Spleen (tissue), 11 donors: Measurements from ENCODE around the gene ZDHHC11B. TPM values are rescaled to one million over a fixed set of nuclear protein-coding genes. Genes with fewer than 3 reads are reported as not detected.
"Not testable (repeated sequence)": the region's sequence is repeated elsewhere in the genome, so short reads cannot be mapped to it uniquely, and the experiment has no call there.

Source experiments
- DNase-seq: peaks from one replicate; pipeline ENCODE4 v3.0.0-alpha.2; 2020
- H3K27ac ChIP-seq, 8 donors: fragments of 200-600 bp; sonication (generic) in 7 of 8; 1 replicate in 4 of 8; 2 replicates in 4 of 8; pipeline versions ENCODE4 v1.5.0 to v1.8.0; 2016 to 2021; ENCODE audit warnings: inconsistent platforms in 4 of 8, mild to moderate bottlenecking in 4 of 8, moderate library complexity in 1 of 8
- H3K27me3 ChIP-seq, 7 donors: fragments of 200-600 bp; sonication (generic) in 6 of 7; replicated peaks in 1 of 7; 1 replicate in 4 of 7; 2 replicates in 3 of 7; pipeline versions ENCODE4 v1.5.0 to v1.8.0; 2016 to 2021; ENCODE audit warnings: inconsistent platforms in 3 of 7, mild to moderate bottlenecking in 1 of 7
- H3K36me3 ChIP-seq, 6 donors: fragments of 200-600 bp; sonication (generic) in 5 of 6; 1 replicate in 4 of 6; 2 replicates in 2 of 6; pipeline versions ENCODE4 v1.5.0 to v1.8.0; 2016 to 2021; ENCODE audit warnings: inconsistent platforms in 2 of 6
- H3K4me1 ChIP-seq, 6 donors: fragments of 200-600 bp; sonication (generic) in 5 of 6; 1 replicate in 3 of 6; 2 replicates in 3 of 6; pipeline versions ENCODE4 v1.5.0 to v1.8.0; 2016 to 2021; ENCODE audit warnings: inconsistent platforms in 3 of 6
- H3K4me3 ChIP-seq, 8 donors: fragments of 200-600 bp; sonication (generic) in 7 of 8; 1 replicate in 4 of 8; 2 replicates in 4 of 8; pipeline versions ENCODE4 v1.5.0 to v1.8.0; 2016 to 2021; ENCODE audit warnings: inconsistent platforms in 4 of 8, mild to moderate bottlenecking in 4 of 8, moderate library complexity in 2 of 8
- H3K9me3 ChIP-seq, 8 donors: fragments of 200-600 bp; sonication (generic) in 7 of 8; 1 replicate in 4 of 8; 2 replicates in 4 of 8; pipeline versions ENCODE4 v1.5.0 to v1.8.0; 2016 to 2021; ENCODE audit warnings: inconsistent platforms in 4 of 8
- POLR2AphosphoS5 ChIP-seq, 3 donors: sonication (generic); formaldehyde crosslinking; IDR thresholded peaks; one replicate each; pipeline ENCODE4 v1.5.1; 2017; ENCODE audit warnings: antibody characterized with exemption in 3 of 3
- WGBS, 5 donors: extraction: QIAGEN DNeasy Blood & Tissue Kit in 3 of 5; methylation state at CpG; one replicate each; pipeline versions ENCODE4 v1.1.5 to v1.1.7; 2013 to 2018; 5-methylcytosine and 5-hydroxymethylcytosine counted together
- intact Hi-C: fragments of 100-400 bp; cut with DNase I; formaldehyde crosslinking; loops from one replicate; pipeline ENCODE4 v1.15.0; 2023; ENCODE audit warnings: low total_unique reads
- polyA plus RNA-seq, 3 donors: library from polyadenylated mRNA; stranded (reverse); fragments of 200-250 nt; gene quantifications; one replicate each; pipeline ENCODE4 v1.2.1, GENCODE V29; 2013
- total RNA-seq, 7 donors: library from RNA; depleted of rRNA in 3 of 7; stranded (reverse); fragments of >200 nt in 3 of 7; fragmentation: NEBNext Ultra II Directional in 4 of 7; extraction: Animal tissue kit (Norgen Biotek cat#: 25700) in 4 of 7; gene quantifications; one replicate each; pipeline versions ENCODE4 v1.1.0 to v1.2.1, GENCODE V29; 2016 to 2021
- TF ChIP-seq, protein P1 (sequence below), 11 experiments: fragments of 200-600 bp in 7 of 11; fragments of 450-650 bp in 4 of 11; sonication (generic) in 4 of 11; IDR thresholded peaks in 8 of 11; conservative IDR thresholded peaks in 3 of 11; 1 replicate in 7 of 11; 2 replicates in 4 of 11; pipeline versions ENCODE4 v1.4.0 to v1.8.0; 2016 to 2021; ENCODE audit warnings: antibody characterized with exemption in 11 of 11, inconsistent platforms in 4 of 11, mild to moderate bottlenecking in 1 of 11
- donor health status: healthy with polysubstance abuse.
- donor health status: DM: no; HTN: no; CAD: no; lungs with moderate emphysema.
- donor health status: DM: no; HTN: no; CAD: no.
- donor health status: Bipolar disorder and iron deficiency.
- donor health status: healthy.
- donor health status: DM: no; HTN: no; CAD: no.
- donor health status: DM: yes; HTN: yes; CAD: no.

Gene ZDHHC11B
- total and polyA plus RNA-seq, 10 donors = 0.97 to 74.3 (median 4.7) TPM

DNA sequence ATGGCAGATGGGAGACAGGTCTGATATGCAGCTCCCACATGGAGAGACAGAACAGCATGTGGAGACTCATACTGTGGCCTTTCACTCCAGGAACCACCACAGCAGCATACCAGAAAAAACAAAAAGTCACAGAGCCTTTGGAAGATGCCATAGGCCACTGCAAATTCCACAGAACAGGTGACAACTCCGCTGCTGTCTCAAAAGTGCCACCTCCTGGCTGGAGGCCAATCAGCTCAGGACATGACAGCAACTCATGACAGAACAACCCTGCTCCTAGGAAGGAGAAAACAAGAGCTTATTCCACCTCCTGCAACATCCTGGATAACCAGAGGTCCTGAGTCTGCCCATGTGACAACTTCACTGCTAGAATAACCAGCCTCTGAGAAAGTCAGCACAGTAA lies 50.4 kb downstream of the ZDHHC11B start:
- H3K4me1 ChIP-seq = not testable (repeated sequence)
- WGBS, 5 donors = 41 to 100% methylated on average over 1 of the region's 1 CpG; no CpG with 5 or more reads in 3 of the 5 donors
- peaks cover 0 to 20% (median 0%) of the 10 kb centered on the region in 6 donors for H3K36me3 ChIP-seq

DNA sequence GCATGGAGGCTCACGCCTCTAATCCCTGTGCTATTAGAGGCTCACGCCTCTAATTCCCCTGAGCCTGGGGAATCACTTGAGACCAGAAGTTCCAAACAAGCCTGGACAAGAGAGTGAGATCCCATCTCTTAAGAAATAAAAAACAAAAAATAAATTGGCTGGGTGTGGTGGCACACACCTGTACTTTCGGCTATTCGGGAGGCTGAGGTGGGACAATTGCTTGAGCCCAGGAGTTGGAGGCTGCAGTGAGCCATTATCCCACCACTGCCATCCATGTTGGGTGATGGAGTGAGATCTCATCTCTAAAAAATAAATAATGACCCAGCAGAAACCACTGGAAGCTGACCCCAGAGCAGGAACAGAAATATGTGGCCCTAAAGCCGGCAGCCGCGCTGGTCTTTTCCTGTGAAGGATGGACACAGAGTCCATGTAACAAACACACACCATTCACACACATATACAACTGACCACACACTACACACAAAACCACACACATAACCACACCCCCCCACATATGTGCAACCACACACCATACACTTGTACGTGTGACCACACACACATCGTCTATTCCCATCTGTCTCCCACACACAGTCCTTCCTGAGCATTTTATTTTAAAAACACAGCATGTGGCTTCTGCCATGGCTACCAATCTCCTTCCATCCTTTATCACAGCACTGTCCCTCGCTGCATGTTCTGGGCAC lies 51.6 kb downstream of the ZDHHC11B start:
- H3K27ac ChIP-seq, H3K9me3 ChIP-seq, H3K27me3 ChIP-seq, H3K4me1 ChIP-seq, H3K4me3 ChIP-seq, DNase-seq, intact Hi-C loops: not testable (repeated sequence)
- 83 to 90% (median 88%) methylated on average over 7 to 10 of the region's 10 CpGs for WGBS, 5 donors
- peaks cover 0 to 20% (median 0%) of the 10 kb centered on the region in 6 donors for H3K36me3 ChIP-seq

More for the DNA sequence above, 50.4 kb downstream of the ZDHHC11B start:
- H3K9me3 ChIP-seq, H3K27me3 ChIP-seq, DNase-seq, H3K4me3 ChIP-seq, H3K27ac ChIP-seq, intact Hi-C loops: not testable (repeated sequence)

- DNase-seq, intact Hi-C loops: not testable (repeated sequence)
- 52 to 93% (median 85%) methylated on average over 3 to 5 of the region's 7 CpGs for WGBS, 5 donors
Measured at GRCh38 chr5:729225-729624, 55.3 kb downstream of the ZDHHC11B start.

GRCh38 chr5:727087-727486 lies 57.4 kb downstream of the ZDHHC11B start:
- H3K4me3 ChIP-seq, H3K36me3 ChIP-seq, H3K9me3 ChIP-seq, DNase-seq, intact Hi-C loops, H3K27ac ChIP-seq, H3K27me3 ChIP-seq, H3K4me1 ChIP-seq: not testable (repeated sequence)
- WGBS, 5 donors = 26 to 77% (median 43%) methylated on average over 4 to 8 of the region's 9 CpGs

More at GRCh38 chr5:729225-729624, 55.3 kb downstream of the ZDHHC11B start:
- peaks cover 0 to 20% (median 0%) of the 10 kb centered on the region in 6 donors for H3K36me3 ChIP-seq
- not testable (repeated sequence) for H3K27me3 ChIP-seq, H3K4me3 ChIP-seq, H3K4me1 ChIP-seq, H3K27ac ChIP-seq, H3K9me3 ChIP-seq

- H3K4me3 ChIP-seq, DNase-seq, intact Hi-C loops, H3K36me3 ChIP-seq, H3K27me3 ChIP-seq, H3K27ac ChIP-seq, H3K4me1 ChIP-seq: not testable (repeated sequence)
- peaks cover 10 to 21% (median 18%) of the 10 kb centered on the region in 8 donors for H3K9me3 ChIP-seq
- 61 to 76% (median 67%) methylated on average over 2 to 3 of the region's 6 CpGs for WGBS, 5 donors
Measured at GRCh38 chr5:723865-724264, 60.7 kb downstream of the ZDHHC11B start.

DNA sequence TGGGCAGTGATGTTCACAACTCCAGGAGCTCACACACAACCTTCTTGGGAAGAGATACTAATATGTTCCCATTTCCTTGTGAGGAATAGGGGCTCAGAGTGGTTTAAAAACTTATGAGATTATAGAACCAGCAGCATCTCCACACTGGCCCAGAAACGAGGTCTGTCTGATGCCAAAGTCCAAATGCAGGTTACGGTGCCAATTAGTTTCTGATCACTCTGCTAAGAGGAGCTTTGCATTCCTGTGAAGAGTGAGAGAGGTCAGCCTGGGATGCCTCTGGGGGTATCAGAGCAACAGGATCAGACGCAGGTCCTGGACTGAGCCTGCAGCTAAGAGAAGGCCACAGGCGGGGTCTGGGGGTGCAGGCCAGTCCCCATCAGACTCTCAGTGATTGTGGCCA lies 61.2 kb downstream of the ZDHHC11B start:
- H3K27ac ChIP-seq, H3K36me3 ChIP-seq, DNase-seq, H3K4me1 ChIP-seq, H3K4me3 ChIP-seq, H3K27me3 ChIP-seq, intact Hi-C loops: not testable (repeated sequence)
- WGBS, 5 donors = 50 to 81% (median 67%) methylated on average over 1 to 3 of the region's 4 CpGs; no CpG with 5 or more reads in 2 of the 5 donors
- H3K9me3 ChIP-seq = peaks cover 10 to 27% (median 21%) of the 10 kb centered on the region in 8 donors

- intact Hi-C loops, H3K4me1 ChIP-seq, H3K27ac ChIP-seq, H3K4me3 ChIP-seq, H3K36me3 ChIP-seq, DNase-seq: not testable (repeated sequence)
- Histone ChIP-seq H3K9me3 (peaks cover 10 to 31% (median 23%) of the 10 kb centered on the region in 8 donors), H3K27me3 (peaks cover 0 to 11% (median 0%) of the 10 kb centered on the region in 7 donors)
- WGBS, 5 donors = 72 to 90% (median 80%) methylated on average over 1 of the region's 1 CpG
Measured at GRCh38 chr5:719379-719778, 65.2 kb downstream of the ZDHHC11B start.

DNA sequence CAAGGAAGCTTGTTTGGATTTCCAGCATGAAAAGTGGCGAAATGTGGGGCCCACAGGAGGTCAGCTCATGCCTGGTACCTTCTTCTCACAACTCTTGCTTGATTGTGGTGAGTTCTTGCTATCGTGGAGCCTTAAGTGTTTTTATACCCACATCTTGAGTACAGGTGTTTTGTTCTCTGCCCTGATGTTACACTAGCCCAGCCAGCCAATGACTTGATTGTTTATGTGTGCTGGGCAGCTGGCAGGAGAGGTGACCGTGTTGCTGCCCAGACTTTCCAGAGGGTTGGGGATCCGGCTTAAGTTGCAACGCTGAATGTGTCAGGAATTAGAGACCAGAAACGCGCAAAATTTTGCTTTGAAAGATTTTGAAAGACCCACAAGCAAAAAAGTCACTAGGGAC lies 67.4 kb downstream of the ZDHHC11B start:
- intact Hi-C loops = no loop called here
- no peaks in the 10 kb centered on the region for H3K4me1 ChIP-seq
- WGBS, 5 donors = 63 to 79% (median 74%) methylated on average over 6 to 7 of the region's 7 CpGs
- H3K36me3 ChIP-seq = no peaks in the 10 kb centered on the region
- H3K9me3 ChIP-seq = peaks cover 10 to 31% (median 23%) of the 10 kb centered on the region in 8 donors
- H3K27me3 ChIP-seq = peaks cover 0 to 11% (median 0%) of the 10 kb centered on the region in 7 donors
- H3K4me3 ChIP-seq = no peak overlapping the region
- no peak for DNase-seq
- H3K27ac ChIP-seq = no peak overlapping the region
- TF ChIP-seq POLR2AphosphoS5 (IDR thresholded peaks at IDR 0.05) = no peak
- TF ChIP-seq, protein P1, sequence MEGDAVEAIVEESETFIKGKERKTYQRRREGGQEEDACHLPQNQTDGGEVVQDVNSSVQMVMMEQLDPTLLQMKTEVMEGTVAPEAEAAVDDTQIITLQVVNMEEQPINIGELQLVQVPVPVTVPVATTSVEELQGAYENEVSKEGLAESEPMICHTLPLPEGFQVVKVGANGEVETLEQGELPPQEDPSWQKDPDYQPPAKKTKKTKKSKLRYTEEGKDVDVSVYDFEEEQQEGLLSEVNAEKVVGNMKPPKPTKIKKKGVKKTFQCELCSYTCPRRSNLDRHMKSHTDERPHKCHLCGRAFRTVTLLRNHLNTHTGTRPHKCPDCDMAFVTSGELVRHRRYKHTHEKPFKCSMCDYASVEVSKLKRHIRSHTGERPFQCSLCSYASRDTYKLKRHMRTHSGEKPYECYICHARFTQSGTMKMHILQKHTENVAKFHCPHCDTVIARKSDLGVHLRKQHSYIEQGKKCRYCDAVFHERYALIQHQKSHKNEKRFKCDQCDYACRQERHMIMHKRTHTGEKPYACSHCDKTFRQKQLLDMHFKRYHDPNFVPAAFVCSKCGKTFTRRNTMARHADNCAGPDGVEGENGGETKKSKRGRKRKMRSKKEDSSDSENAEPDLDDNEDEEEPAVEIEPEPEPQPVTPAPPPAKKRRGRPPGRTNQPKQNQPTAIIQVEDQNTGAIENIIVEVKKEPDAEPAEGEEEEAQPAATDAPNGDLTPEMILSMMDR (IDR thresholded peaks at IDR 0.05 in 8 of 11, conservative IDR thresholded peaks at IDR 0.05 in 3 of 11) = no peak

- DNase-seq, H3K4me1 ChIP-seq, H3K36me3 ChIP-seq, H3K27ac ChIP-seq, H3K4me3 ChIP-seq, intact Hi-C loops: not testable (repeated sequence)
- peaks cover 0 to 11% (median 0%) of the 10 kb centered on the region in 7 donors for H3K27me3 ChIP-seq
- 80 to 91% (median 86%) methylated on average over 4 of the region's 4 CpGs for WGBS, 5 donors
- peaks cover 10 to 31% (median 23%) of the 10 kb centered on the region in 8 donors for H3K9me3 ChIP-seq
Measured at GRCh38 chr5:716740-717139, 67.8 kb downstream of the ZDHHC11B start.

DNA sequence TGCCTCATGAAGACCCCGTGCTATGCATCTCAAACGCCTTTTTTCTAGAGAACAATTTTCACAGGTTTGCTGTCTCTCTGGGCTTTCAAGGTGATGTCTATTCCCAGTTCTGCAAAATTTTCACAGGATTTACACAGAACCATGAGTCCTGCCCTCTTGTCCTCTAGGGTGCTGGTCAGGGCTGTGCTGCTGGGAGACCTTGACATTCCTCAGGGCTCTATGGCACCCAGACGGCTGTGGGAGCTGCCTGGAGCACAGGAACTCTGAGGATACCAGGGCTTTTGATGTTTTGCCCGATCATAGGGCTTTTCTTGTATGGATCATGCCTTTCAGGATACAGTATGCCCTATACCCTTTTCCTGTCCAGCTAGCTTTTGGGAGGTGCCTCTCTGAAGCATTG lies 68.9 kb downstream of the ZDHHC11B start:
- 68 to 93% (median 79%) methylated on average over 2 to 4 of the region's 4 CpGs for WGBS, 5 donors
- H3K36me3 ChIP-seq, intact Hi-C loops, H3K27ac ChIP-seq, DNase-seq, H3K4me3 ChIP-seq, H3K4me1 ChIP-seq: not testable (repeated sequence)
- Histone ChIP-seq H3K9me3 (peaks cover 10 to 28% (median 22%) of the 10 kb centered on the region in 8 donors), H3K27me3 (peaks cover 0 to 11% (median 0%) of the 10 kb centered on the region in 7 donors)
